Activated T-cell treated with anti-CD3 and anti-CD28 coated beads, Interleukin-2, amount 50 U/mL, for 24 hours (primary cell): ENCODE measurements around the gene IMPDH1.
"Not testable (repeated sequence)": the region's sequence is repeated elsewhere in the genome, so short reads cannot be mapped to it uniquely, and the experiment has no call there.

Experiments
- DNase-seq: peaks from one replicate; pipeline ENCODE4 v3.0.0-alpha.2; 2020
- H3K27ac Mint-ChIP-seq: 2 replicates; pipeline ENCODE4 v1.8.0; 2020; ENCODE audit warnings: mild to moderate bottlenecking, mixed read lengths
- H3K27me3 Mint-ChIP-seq: 2 replicates; pipeline ENCODE4 v1.8.0; 2020; ENCODE audit warnings: mixed read lengths
- H3K36me3 Mint-ChIP-seq: 2 replicates; pipeline ENCODE4 v1.8.0; 2020; ENCODE audit warnings: low read depth, mixed read lengths
- H3K4me1 Mint-ChIP-seq: 2 replicates; pipeline ENCODE4 v1.8.0; 2020; ENCODE audit warnings: low read depth, mixed read lengths
- H3K4me3 Mint-ChIP-seq: 2 replicates; pipeline ENCODE4 v1.8.0; 2020; ENCODE audit warnings: mild to moderate bottlenecking, moderate library complexity, mixed read lengths
- H3K9me3 Mint-ChIP-seq: 2 replicates; pipeline ENCODE4 v1.8.0; 2020; ENCODE audit warnings: mixed read lengths

The IMPDH1 gene

DNA sequence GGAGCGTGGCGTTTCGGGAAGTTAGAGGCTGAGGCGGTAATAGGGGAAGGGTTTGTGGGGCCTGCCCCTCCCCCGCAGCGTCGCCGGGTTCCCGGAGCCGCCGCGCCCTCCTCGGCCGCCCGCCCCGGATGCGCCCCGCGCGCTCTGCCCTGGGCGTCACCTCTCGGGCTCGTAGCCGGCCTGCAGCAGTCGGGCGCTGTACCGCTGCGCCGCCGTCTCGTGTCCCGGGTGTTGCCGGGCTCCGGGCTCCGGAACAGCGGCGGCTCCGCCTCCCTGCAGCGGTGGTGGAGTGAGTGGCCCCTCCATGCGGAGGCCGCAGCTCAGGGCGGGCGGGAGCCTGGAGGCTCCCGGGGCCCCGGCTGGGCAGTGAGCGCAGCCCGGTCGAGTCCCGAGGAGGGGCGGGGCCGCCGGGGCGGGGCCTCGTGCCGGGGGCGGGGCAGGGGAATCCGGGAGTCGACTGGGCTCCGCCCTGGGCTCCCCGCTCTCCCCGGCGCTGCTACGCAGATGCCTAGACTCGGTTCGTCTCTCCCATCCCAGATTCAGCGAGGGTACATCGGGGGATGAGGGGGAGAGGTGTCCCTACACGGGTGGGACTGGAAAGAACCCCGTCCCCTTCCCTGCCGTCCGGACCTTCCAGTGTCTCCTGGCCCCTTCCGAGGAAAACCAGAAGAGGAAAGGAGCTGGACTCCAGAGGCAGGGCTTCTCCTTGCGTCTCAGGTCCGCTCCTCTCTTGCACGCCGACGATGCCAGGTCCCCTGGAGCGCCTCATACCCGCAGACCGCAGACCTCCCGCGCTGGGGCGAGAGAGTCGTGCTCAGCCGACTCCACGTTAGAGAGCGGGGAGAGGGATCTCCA, at the start of gene IMPDH1:
IMPDH1 (minus strand) TSS at position 387 of the 855 bp plus-strand sequence; CDS start at position 306, 81 bp downstream.
- Mint-ChIP-seq H3K9me3 (no peaks in the 10 kb centered on the region), H3K36me3 (peaks cover 3% of the 10 kb centered on the region)

DNA sequence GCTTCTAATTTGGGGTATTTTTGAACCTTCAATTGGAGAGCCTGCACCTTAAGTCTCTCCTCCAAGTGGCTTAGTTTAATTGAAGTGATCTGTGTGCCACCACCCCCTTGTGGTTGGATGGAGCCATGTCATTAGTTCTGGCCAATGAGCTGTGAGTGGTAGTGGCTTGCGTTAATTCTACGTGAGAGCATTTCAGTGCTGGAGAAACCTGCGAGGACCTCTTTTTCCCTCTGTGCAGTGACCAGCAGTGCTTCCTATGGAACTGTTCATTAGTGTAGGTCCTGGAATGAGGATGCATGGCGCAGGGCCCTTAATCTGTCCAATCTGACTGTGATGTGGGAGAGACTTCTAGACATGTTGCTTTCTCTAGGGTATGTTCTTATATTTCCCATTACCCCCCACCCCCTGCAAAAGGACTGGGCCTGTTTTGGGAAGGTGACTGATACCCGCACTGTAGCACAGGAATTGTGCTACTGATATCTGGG, 49.7 kb upstream of the IMPDH1 start:
- H3K4me1 Mint-ChIP-seq = peaks cover 46% of the 10 kb centered on the region
- H3K4me3 Mint-ChIP-seq = peak overlapping the region; percentile 59
- no peaks in the 10 kb centered on the region for H3K27me3 Mint-ChIP-seq
- peak overlapping the region; percentile 86 for H3K27ac Mint-ChIP-seq
- peak; percentile 56 for DNase-seq
- no peaks in the 10 kb centered on the region for H3K9me3 Mint-ChIP-seq
- H3K36me3 Mint-ChIP-seq = peaks cover 54% of the 10 kb centered on the region

More for the DNA sequence above, at the start of gene IMPDH1:
- peak; percentile 95 for DNase-seq
- H3K4me1 Mint-ChIP-seq = peaks cover 28% of the 10 kb centered on the region
- H3K27me3 Mint-ChIP-seq = peaks cover 10% of the 10 kb centered on the region
- peak within 1 kb of the TSS; percentile 78 for H3K27ac Mint-ChIP-seq
- H3K4me3 Mint-ChIP-seq = peak within 1 kb of the TSS; percentile 82

DNA sequence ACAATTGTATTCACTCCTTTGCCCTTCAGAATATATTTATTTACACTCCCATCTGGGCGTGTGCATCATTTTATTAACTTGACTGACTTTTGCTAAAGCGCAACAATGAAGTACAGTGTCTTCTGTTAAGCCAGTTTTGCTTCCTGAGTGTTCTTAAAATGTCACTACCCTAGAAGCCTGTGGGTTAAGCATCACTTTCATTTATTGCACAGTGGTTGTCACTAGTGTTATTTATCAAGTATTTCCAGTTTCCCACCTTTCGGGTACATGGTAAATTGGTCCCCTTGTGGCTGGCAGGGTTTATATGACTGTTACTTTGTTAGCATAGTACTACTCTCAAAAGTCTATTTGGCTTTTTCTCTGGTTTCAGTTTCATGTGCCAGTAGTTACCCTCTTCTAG, 49.2 kb upstream of the IMPDH1 start:
- peaks cover 51% of the 10 kb centered on the region for H3K36me3 Mint-ChIP-seq
- peak overlapping the region; percentile 98 for H3K4me3 Mint-ChIP-seq
- no peak for DNase-seq
- no peaks in the 10 kb centered on the region for H3K9me3 Mint-ChIP-seq
- peak overlapping the region; percentile 92 for H3K27ac Mint-ChIP-seq
- H3K27me3 Mint-ChIP-seq = no peaks in the 10 kb centered on the region
- peaks cover 51% of the 10 kb centered on the region for H3K4me1 Mint-ChIP-seq

DNA sequence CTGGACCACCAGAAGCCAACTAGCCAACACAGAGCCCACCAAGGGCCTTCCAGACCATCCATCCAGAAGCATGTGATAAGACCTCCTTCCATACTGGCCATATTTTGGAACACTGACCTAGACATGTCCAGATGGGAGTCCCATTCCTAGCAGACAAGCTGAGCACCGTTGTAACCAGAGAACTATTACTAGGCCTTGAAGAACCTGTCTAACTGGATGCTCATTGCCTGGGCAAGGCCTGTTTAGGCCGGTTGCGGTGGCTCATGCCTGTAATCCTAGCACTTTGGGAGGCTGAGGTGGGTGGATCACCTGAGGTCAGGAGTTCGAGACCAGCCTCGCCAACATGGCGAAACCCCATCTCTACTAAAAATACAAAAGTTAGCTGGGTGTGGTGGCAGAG, 47.6 kb upstream of the IMPDH1 start:
- Mint-ChIP-seq H3K36me3 (peaks cover 40% of the 10 kb centered on the region), H3K4me3 (peak overlapping the region; percentile 98), H3K4me1 (peaks cover 61% of the 10 kb centered on the region), H3K27ac (peak overlapping the region; percentile 92)
- H3K9me3 Mint-ChIP-seq, DNase-seq, H3K27me3 Mint-ChIP-seq: not testable (repeated sequence)

DNA sequence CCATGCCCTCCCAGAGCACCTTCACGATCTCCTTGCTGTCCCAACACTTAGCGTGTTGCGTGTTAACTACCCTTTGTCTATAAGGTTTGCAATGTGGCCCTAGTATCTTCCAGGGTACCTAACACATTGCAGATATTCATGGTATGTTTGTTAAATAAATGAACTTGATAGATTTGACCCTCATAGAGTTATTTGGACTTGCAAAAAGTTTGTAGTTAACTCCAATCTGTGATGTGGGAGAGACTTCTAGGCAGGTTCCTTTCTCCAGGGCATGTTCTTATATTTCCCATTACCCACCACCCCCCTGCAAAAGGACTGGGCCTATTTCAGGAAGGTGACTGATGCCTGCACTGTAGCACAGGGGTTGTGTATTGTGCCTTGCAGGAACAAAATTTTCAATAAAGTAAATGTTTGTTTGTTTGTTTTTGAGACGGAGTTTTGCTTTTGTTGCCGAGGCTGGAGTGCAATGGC, 46.5 kb upstream of the IMPDH1 start:
- no peaks in the 10 kb centered on the region for H3K9me3 Mint-ChIP-seq
- H3K4me3 Mint-ChIP-seq = peak overlapping the region; percentile 98
- no peak for DNase-seq
- H3K27ac Mint-ChIP-seq = peak overlapping the region; percentile 98
- peaks cover 72% of the 10 kb centered on the region for H3K4me1 Mint-ChIP-seq
- peaks cover 13% of the 10 kb centered on the region for H3K27me3 Mint-ChIP-seq
- H3K36me3 Mint-ChIP-seq = peaks cover 39% of the 10 kb centered on the region

DNA sequence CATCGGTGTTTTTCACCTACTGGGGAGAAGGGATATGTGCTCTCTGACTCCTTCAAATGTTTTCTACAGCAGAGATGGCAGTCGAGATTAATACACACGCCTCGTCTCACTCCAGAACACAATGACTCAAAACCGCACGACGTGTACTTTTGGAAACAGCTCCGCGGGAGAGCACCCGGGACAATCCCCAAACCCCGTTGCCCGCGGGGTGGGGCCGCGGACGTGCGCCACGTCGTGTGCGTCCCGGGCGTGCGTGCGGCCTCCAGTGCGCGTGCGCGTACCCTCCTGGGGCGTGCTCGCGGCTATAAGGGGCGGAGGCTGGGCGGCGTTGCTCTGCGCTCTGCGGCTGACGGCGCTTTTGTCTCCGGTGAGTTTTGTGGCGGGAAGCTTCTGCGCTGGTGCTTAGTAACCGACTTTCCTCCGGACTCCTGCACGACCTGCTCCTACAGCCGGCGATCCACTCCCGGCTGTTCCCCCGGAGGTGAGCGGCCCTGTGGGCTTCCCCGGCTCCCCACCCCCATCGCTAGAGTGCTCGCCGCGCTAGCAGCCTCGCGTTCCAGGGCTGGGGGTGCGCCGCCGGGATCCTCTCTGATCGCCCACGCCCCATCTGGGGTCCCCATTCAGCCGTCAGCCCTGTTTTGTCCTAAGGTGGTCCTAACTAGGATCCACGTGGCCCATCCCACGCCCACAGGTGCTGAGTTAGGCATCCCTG, 45.9 kb upstream of the IMPDH1 start, which contains the start of gene HILPDA:
HILPDA (plus strand) TSS at position 336 of the 712 bp plus-strand sequence. CDS start 1,391 bp downstream, outside the sequence.
- H3K27me3 Mint-ChIP-seq = peaks cover 13% of the 10 kb centered on the region
- H3K4me1 Mint-ChIP-seq = peaks cover 78% of the 10 kb centered on the region
- peak within 1 kb of the TSS; percentile 98 for H3K27ac Mint-ChIP-seq
- H3K4me3 Mint-ChIP-seq = peak within 1 kb of the TSS; percentile 98
- H3K9me3 Mint-ChIP-seq = no peaks in the 10 kb centered on the region
- peaks cover 39% of the 10 kb centered on the region for H3K36me3 Mint-ChIP-seq
- DNase-seq = peak; percentile 95

DNA sequence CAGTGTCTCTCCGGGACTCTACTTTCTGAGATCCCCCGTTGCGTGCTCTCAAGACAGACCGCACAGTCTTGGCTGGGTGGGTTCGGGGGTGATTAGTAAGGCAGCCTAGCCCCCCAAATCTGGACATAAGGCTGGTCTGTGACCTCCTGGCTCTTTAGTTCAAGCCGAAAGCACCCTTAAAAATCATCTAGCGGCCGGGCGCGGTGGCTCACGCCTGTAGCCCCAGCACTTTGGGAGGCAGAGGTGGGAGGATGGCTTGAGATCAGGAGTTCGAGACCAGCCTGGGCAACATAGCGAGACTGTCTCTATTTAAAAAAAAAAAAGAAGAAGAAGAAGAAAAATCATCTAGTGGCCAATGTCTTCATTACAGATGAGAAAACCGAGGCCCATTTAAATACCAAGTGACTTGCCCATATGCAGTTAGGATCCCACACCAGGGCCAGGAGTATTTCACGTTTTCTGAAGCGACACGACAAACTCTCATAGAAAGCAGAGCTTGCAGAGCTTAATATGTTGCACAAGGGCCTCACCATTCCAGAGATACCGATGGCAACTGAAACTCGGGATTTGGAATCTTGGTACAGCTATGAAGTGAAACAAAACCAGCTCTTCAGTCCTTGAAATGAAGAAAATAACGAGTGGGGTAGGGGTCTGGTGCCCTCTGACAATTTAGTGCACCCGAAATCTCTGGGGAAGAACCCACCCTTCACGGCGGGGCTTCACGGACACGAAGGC, 45.2 kb upstream of the IMPDH1 start:
- Mint-ChIP-seq H3K27ac (peak overlapping the region; percentile 98), H3K4me3 (peak overlapping the region; percentile 98), H3K9me3 (no peaks in the 10 kb centered on the region), H3K36me3 (peaks cover 38% of the 10 kb centered on the region), H3K27me3 (peaks cover 13% of the 10 kb centered on the region), H3K4me1 (peaks cover 84% of the 10 kb centered on the region)
- DNase-seq = no peak

DNA sequence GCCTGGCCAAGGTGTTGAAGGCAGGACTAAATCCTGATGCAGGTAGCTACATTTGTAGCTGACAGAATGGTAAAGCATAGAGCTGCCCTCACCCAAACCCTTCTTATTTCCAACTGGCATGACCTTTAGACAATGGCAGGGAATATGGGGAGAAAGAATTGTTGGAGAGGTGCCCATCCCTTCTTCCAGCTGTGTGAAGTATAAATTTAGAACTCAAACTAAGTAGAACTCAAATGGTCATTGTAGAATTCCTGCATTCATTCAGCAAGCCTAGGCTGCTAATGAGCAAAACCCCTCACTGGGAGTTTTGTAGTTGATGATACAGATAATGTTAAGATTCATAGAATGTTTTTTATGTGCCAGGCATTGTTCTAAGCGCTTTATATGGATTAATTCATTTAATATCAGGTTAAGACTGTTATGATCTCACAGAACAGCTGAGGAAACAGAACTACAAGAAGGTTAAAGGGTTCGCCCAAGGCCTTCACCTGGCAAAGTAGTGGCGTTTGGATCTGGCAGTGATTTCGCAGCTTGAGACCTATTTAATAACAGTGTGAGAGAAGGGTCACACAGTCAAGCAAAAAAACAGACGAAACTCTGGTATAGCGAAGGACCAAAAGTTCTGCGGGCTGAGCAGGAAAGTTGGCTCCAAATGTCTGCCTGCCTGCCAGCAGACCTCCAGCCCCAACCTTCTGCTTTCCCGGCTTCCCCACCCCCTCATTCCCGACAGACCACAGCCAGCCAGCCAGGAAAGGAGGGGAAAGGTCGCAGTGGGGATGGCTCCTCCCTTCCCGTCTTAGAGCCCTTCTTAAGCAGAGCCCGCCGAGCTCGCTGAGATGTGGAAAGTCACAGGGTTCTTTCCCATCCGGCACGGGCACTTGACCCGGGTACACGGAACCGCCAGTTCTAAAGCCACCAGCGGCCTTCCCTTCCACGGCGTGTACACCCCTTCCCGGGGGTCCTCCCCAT, 44.3 kb upstream of the IMPDH1 start:
- H3K4me3 Mint-ChIP-seq = peak overlapping the region; percentile 41
- peak overlapping the region; percentile 33 for H3K27ac Mint-ChIP-seq
- H3K36me3 Mint-ChIP-seq = peaks cover 31% of the 10 kb centered on the region
- DNase-seq = no peak
- peaks cover 13% of the 10 kb centered on the region for H3K27me3 Mint-ChIP-seq
- no peaks in the 10 kb centered on the region for H3K9me3 Mint-ChIP-seq
- H3K4me1 Mint-ChIP-seq = peaks cover 76% of the 10 kb centered on the region

DNA sequence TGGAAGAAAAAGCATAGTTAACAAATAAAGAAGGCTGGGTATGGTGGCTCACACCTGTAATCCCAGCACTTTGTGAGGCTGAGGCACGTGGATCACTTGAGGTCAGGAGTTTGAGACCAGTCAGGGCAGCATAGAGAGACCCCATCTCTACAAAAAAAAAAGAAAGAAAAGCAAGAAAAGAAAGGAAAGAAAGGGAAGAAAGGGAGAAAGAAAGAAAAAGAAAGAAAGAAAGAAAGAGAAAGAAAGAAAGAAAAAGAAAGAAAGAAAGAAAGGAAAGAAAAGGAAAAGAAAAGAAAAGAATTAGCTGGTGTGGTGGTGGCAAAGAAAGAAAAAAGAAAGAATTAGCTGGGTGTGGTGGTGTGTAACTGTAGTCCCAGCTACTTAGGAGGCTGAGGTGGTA, 42.8 kb upstream of the IMPDH1 start:
- peaks cover 70% of the 10 kb centered on the region for H3K4me1 Mint-ChIP-seq

DNA sequence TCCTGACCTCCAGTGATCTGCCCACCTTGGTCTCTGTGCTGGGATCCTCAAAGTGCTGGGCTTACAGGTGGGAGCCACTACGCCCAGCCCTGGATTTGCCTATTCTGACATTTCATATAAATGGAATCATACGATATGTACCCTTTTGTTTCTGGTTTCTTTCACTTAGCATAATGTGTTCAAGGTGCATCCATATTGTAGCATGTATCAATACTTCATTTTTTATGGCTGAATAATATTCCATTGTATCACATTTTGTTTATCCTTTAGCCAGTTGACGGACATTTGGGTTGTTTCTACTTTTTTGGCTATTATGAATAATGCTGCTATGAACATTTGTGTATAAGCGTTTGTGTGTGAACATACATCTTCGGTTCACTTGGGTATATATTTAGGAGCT, 41.1 kb upstream of the IMPDH1 start:
- H3K4me3 Mint-ChIP-seq = no peak overlapping the region
- no peak for DNase-seq
- H3K4me1 Mint-ChIP-seq = peaks cover 57% of the 10 kb centered on the region
- H3K27ac Mint-ChIP-seq = peak overlapping the region; percentile 35
- H3K36me3 Mint-ChIP-seq = peaks cover 2% of the 10 kb centered on the region
- H3K27me3 Mint-ChIP-seq = peaks cover 13% of the 10 kb centered on the region
- no peaks in the 10 kb centered on the region for H3K9me3 Mint-ChIP-seq

More for the DNA sequence above, 42.8 kb upstream of the IMPDH1 start:
- H3K36me3 Mint-ChIP-seq = peaks cover 16% of the 10 kb centered on the region
- no peak overlapping the region for H3K4me3 Mint-ChIP-seq
- H3K27ac Mint-ChIP-seq = peak overlapping the region; percentile 63
- DNase-seq = no peak
- peaks cover 13% of the 10 kb centered on the region for H3K27me3 Mint-ChIP-seq
- no peaks in the 10 kb centered on the region for H3K9me3 Mint-ChIP-seq

DNA sequence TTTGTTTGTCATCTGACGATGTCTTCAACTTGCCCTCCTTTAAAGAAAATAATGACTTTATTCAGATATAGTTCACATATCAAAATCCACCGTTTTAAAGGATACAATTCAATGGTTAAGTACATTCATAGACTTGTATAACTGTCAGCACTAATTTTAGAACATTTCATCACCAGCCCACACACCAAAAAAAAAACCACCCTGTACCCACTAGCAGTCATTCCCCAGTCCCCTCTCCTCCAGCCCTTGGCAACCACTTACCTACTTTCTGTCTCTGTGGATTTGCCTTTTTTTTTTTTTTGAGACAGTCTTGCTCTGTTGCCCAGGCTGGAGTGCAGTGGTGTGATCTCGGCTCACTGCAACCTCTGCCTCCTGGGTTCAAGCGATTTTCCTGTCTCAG, 40.6 kb upstream of the IMPDH1 start:
- no peak for DNase-seq
- Mint-ChIP-seq H3K27ac (no peak overlapping the region), H3K4me3 (no peak overlapping the region), H3K9me3 (no peaks in the 10 kb centered on the region), H3K27me3 (peaks cover 13% of the 10 kb centered on the region), H3K36me3 (no peaks in the 10 kb centered on the region), H3K4me1 (peaks cover 57% of the 10 kb centered on the region)

DNA sequence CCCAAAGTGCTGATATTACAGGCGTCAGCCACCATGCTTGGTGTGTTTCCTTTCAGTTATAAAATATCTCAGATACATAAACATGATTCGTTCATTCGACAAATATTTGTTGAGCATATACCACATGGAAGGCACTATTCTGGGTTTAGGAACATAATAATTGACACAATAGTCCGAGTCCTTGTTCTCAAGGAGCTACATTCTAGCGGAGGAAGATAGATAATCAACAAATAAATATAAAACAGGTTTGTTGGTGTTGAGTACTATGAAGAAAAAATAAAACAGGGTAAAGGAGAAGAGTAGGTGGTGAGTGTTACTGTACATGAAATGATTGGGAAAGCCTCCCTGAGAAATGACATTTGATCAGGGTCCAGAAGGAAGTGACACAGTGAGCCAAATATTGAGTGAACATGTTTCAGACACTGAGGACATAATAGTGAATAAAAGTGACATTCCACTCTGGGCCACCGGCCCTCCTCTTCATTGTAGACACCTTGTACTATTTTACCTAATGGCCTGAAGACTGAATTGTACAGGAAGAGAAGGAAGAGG, 39.0 kb upstream of the IMPDH1 start:
- Mint-ChIP-seq H3K4me1 (peaks cover 44% of the 10 kb centered on the region), H3K4me3 (no peak overlapping the region), H3K27me3 (peaks cover 13% of the 10 kb centered on the region), H3K27ac (no peak overlapping the region), H3K36me3 (no peaks in the 10 kb centered on the region), H3K9me3 (no peaks in the 10 kb centered on the region)
- DNase-seq = no peak

DNA sequence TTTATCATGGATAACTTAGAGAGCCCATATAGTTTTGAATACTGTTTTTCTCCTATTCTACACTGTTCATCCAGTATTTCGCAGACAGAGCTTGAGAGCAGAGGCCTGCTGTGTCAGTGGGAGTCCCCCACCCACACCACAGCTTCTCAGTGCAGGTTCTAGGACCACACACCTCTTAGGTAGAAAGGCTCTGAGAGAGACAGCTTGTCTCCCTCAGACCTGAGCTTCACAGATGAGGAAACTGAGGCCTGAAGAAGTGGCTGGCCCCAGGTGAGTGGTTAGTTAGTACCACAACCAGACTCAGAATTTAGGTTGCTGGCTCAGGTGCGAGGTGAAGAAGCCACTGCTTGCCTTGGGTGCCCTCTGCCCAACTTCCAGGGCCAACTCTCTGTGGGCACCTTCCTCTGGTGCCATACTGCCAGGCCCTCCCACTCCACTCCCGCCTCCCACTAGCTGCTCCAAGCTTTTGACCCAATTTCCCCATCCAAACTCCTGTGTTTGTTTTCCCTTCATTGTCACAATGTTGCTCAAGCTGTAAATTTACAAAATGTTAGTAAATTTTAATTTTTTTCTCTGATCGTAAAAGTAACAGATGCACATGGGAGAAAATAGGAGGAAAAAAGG, 38.3 kb upstream of the IMPDH1 start:
- Mint-ChIP-seq H3K27ac (no peak overlapping the region), H3K9me3 (no peaks in the 10 kb centered on the region), H3K4me3 (no peak overlapping the region), H3K27me3 (peaks cover 11% of the 10 kb centered on the region), H3K4me1 (peaks cover 40% of the 10 kb centered on the region), H3K36me3 (no peaks in the 10 kb centered on the region)
- no peak for DNase-seq
